H9 (cell line): ENCODE data around the gene DCHS2. TPM values are rescaled to one million over a fixed set of nuclear protein-coding genes. Genes with fewer than 3 reads are reported as not detected.

ENCODE experiments used
- DNase-seq: peaks from one replicate; pipeline ENCODE4 v3.0.0-alpha.2; 2017
- H2AFZ ChIP-seq: one replicate; pipeline ENCODE4 v1.6.1; 2013; ENCODE audit warnings: mild to moderate bottlenecking, low read length, control low read depth, moderate library complexity
- H2AK5ac ChIP-seq: 2 replicates; pipeline ENCODE4 v1.6.1; 2013; ENCODE audit warnings: low read length, control low read depth, mixed read lengths; ENCODE audit not compliant: insufficient read length
- H2BK120ac ChIP-seq: one replicate; pipeline ENCODE4 v1.6.1; 2013; ENCODE audit warnings: low read depth, mild to moderate bottlenecking, low read length, control low read depth, inconsistent platforms; ENCODE audit not compliant: poor library complexity, severe bottlenecking
- H2BK12ac ChIP-seq: 2 replicates; pipeline ENCODE4 v1.6.1; 2013; ENCODE audit warnings: low read length, control low read depth, mixed read lengths, low read depth; ENCODE audit not compliant: insufficient read length
- H2BK15ac ChIP-seq: 2 replicates; pipeline ENCODE4 v1.6.1; 2013; ENCODE audit warnings: low read depth, low read length, control low read depth
- H2BK20ac ChIP-seq: one replicate; pipeline ENCODE4 v1.6.1; 2013; ENCODE audit warnings: low read depth, mild to moderate bottlenecking, low read length, control low read depth, inconsistent platforms; ENCODE audit not compliant: poor library complexity, severe bottlenecking
- H2BK5ac ChIP-seq: 2 replicates; pipeline ENCODE4 v1.6.1; 2013; ENCODE audit warnings: low read length, control low read depth, mixed read lengths; ENCODE audit not compliant: insufficient read length
- H3K14ac ChIP-seq: 2 replicates; pipeline ENCODE4 v1.6.1; 2013; ENCODE audit warnings: low read length, control low read depth; ENCODE audit not compliant: insufficient read depth
- H3K18ac ChIP-seq: 2 replicates; pipeline ENCODE4 v1.6.1; 2013; ENCODE audit warnings: low read depth, mild to moderate bottlenecking, mixed read lengths, low read length, control low read depth; ENCODE audit not compliant: insufficient read length
- H3K23ac ChIP-seq: 2 replicates; pipeline ENCODE4 v1.6.1; 2013; ENCODE audit warnings: low read length, control low read depth, mixed read lengths, low read depth; ENCODE audit not compliant: insufficient read length
- H3K23me2 ChIP-seq: 2 replicates; pipeline ENCODE4 v1.6.1; 2013; ENCODE audit warnings: low read depth, mild to moderate bottlenecking, mixed read lengths, low read length, control low read depth; ENCODE audit not compliant: insufficient read length, poor library complexity, severe bottlenecking
- H3K27ac ChIP-seq: 2 replicates; pipeline ENCODE4 v1.5.1; 2013; ENCODE audit warnings: low read length, control low read depth, mixed read lengths, low read depth; ENCODE audit not compliant: insufficient read length
- H3K27me3 ChIP-seq: 2 replicates; pipeline ENCODE4 v1.6.1; 2013; ENCODE audit warnings: low read length, control low read depth, inconsistent platforms; ENCODE audit not compliant: insufficient read depth
- H3K4ac ChIP-seq: 2 replicates; pipeline ENCODE4 v1.6.1; 2013; ENCODE audit warnings: low read depth, mild to moderate bottlenecking, control low read depth, inconsistent platforms, low read length, moderate library complexity
- H3K4me1 ChIP-seq: 2 replicates; pipeline ENCODE4 v1.6.1; 2013; ENCODE audit warnings: low read length, control low read depth, inconsistent platforms; ENCODE audit not compliant: insufficient read depth
- H3K4me2 ChIP-seq: 2 replicates; pipeline ENCODE4 v1.6.1; 2013; ENCODE audit warnings: low read length, control low read depth, mixed read lengths; ENCODE audit not compliant: insufficient read length, insufficient read depth
- H3K56ac ChIP-seq: 2 replicates; pipeline ENCODE4 v1.6.1; 2013; ENCODE audit warnings: low read depth, mild to moderate bottlenecking, mixed read lengths, low read length, control low read depth; ENCODE audit not compliant: insufficient read length
- H3K79me1 ChIP-seq: 2 replicates; pipeline ENCODE4 v1.6.1; 2013; ENCODE audit warnings: low read depth, mild to moderate bottlenecking, moderate library complexity, low read length, control low read depth, inconsistent platforms; ENCODE audit not compliant: insufficient read depth, poor library complexity, severe bottlenecking
- H3K79me2 ChIP-seq: 2 replicates; pipeline ENCODE4 v1.6.1; 2013; ENCODE audit warnings: low read length, control low read depth, inconsistent platforms; ENCODE audit not compliant: insufficient read depth
- H3K9ac ChIP-seq: 2 replicates; pipeline ENCODE4 v1.6.1; 2013; ENCODE audit warnings: low read length, control low read depth, mixed read lengths; ENCODE audit not compliant: insufficient read length; ENCODE audit errors: extremely low read depth
- H3K9me3 ChIP-seq: one replicate; pipeline ENCODE4 v1.6.1; 2013; ENCODE audit warnings: low read depth, low read length, inconsistent platforms; ENCODE audit not compliant: control insufficient read depth
- H3T11ph ChIP-seq: one replicate; pipeline ENCODE4 v1.6.1; 2013; ENCODE audit warnings: mild to moderate bottlenecking, low read length, control low read depth, inconsistent platforms
- H4K20me1 ChIP-seq: one replicate; pipeline ENCODE4 v1.6.1; 2013; ENCODE audit not compliant: control insufficient read depth, insufficient read length, insufficient read depth
- H4K5ac ChIP-seq: 2 replicates; pipeline ENCODE4 v1.6.1; 2013; ENCODE audit warnings: low read depth, mild to moderate bottlenecking, mixed read lengths, low read length, control low read depth; ENCODE audit not compliant: insufficient read length
- H4K8ac ChIP-seq: replicated peaks from 2 replicates; pipeline ENCODE4 v1.6.1; 2013; ENCODE audit warnings: low read length, control low read depth, mixed read lengths, low read depth; ENCODE audit not compliant: insufficient read length
- H4K91ac ChIP-seq: 2 replicates; pipeline ENCODE4 v1.6.1; 2013; ENCODE audit warnings: low read depth, mild to moderate bottlenecking, moderate library complexity, mixed read lengths, low read length, control low read depth; ENCODE audit not compliant: insufficient read length
- H3K27ac Mint-ChIP-seq, 3 experiments: 2 replicates in 2 of 3; 3 replicates in 1 of 3; pipeline ENCODE4 v1.8.0; 2020 to 2021; ENCODE audit warnings: mixed read lengths in 3 of 3, mild to moderate bottlenecking in 1 of 3, moderate library complexity in 1 of 3
- H3K27me3 Mint-ChIP-seq: 2 replicates; pipeline ENCODE4 v1.8.0; 2021; ENCODE audit warnings: low read depth, mild to moderate bottlenecking, moderate library complexity, mixed read lengths
- H3K36me3 Mint-ChIP-seq, 3 experiments: 2 replicates in 2 of 3; 3 replicates in 1 of 3; pipeline ENCODE4 v1.8.0; 2020 to 2021; ENCODE audit warnings: low read depth in 3 of 3, mixed read lengths in 3 of 3; ENCODE audit not compliant: insufficient read depth in 1 of 3
- H3K4me1 Mint-ChIP-seq, 2 experiments: 2 replicates each; pipeline ENCODE4 v1.8.0; 2020; ENCODE audit warnings: mixed read lengths in 2 of 2
- H3K4me3 Mint-ChIP-seq, 2 experiments: 2 replicates in 1 of 2; 3 replicates in 1 of 2; pipeline ENCODE4 v1.8.0; 2020 to 2021; ENCODE audit warnings: mild to moderate bottlenecking in 2 of 2, mixed read lengths in 2 of 2, moderate library complexity in 1 of 2
- H3K9me3 Mint-ChIP-seq, 2 experiments: 2 replicates in 1 of 2; 3 replicates in 1 of 2; pipeline ENCODE4 v1.8.0; 2020; ENCODE audit warnings: mild to moderate bottlenecking in 2 of 2, mixed read lengths in 2 of 2, moderate library complexity in 1 of 2
- CTCF ChIP-seq: fragments of 200-600 bp; sonication (generic); conservative IDR thresholded peaks from 3 replicates; pipeline ENCODE4 v1.8.0; 2021; ENCODE audit warnings: antibody characterized with exemption, mild to moderate bottlenecking
- WGBS: extraction: QIAGEN DNeasy Blood & Tissue Kit; methylation state at CpG from one replicate; pipeline ENCODE4 v1.1.7; 2013; ENCODE audit warnings: missing lambda C conversion rate, low lambda C conversion rate, mixed read lengths; ENCODE audit not compliant: insufficient read length; ENCODE audit errors: extremely low coverage; 5-methylcytosine and 5-hydroxymethylcytosine counted together
- total RNA-seq: library from RNA; stranded (reverse); gene quantifications from 2 replicates; pipeline ENCODE4 v1.2.1, GENCODE V29; 2021

DCHS2 gene
- total RNA-seq, 1 experiment from 2014 or later = 0.57 TPM

GRCh38 chr4:154507156-154507555, 15.6 kb upstream of the DCHS2 start:
- WGBS = no CpG with 5 or more reads among the region's 3 CpGs
- H3K9me3 Mint-ChIP-seq = no peaks in the 10 kb centered on the region
- H3K79me1 ChIP-seq = no peaks in the 10 kb centered on the region

More at GRCh38 chr4:154507156-154507555, 15.6 kb upstream of the DCHS2 start:
- no peak overlapping the region for H3K4me2 ChIP-seq
- no peak overlapping the region for H3K9ac ChIP-seq
- H3K79me2 ChIP-seq = no peaks in the 10 kb centered on the region
- Mint-ChIP-seq H3K36me3 (no peaks in the 10 kb centered on the region), H3K27me3 (peaks cover 2% of the 10 kb centered on the region; the same call in 1 of the 2 replicates), H3K27ac (no peak overlapping the region), H3K4me1 (peaks cover 6 to 9% of the 10 kb centered on the region in 2 experiments), H3K4me3 (no peak overlapping the region)
- H3K27me3 ChIP-seq = no peaks in the 10 kb centered on the region
- no peak overlapping the region for H4K91ac ChIP-seq
- no peaks in the 10 kb centered on the region for H3K9me3 ChIP-seq
- H3K56ac ChIP-seq = no peak overlapping the region
- no peak overlapping the region for H2BK15ac ChIP-seq
- DNase-seq = no peak
- no peak for TF ChIP-seq CTCF
- no peaks in the 10 kb centered on the region; the same call in 1 of the 2 replicates for H3K4me1 ChIP-seq
- H3K23ac ChIP-seq = no peak overlapping the region
- no peak overlapping the region for H2BK120ac ChIP-seq
- no peak overlapping the region for H3K14ac ChIP-seq
- H3K18ac ChIP-seq = no peak overlapping the region
- no peak overlapping the region for H4K5ac ChIP-seq
- no peaks in the 10 kb centered on the region for H4K20me1 ChIP-seq
- H4K8ac ChIP-seq = no peak overlapping the region
- no peaks in the 10 kb centered on the region for H3K23me2 ChIP-seq
- H3K27ac ChIP-seq = no peak overlapping the region
- no peak overlapping the region for H2AFZ ChIP-seq
- H2AK5ac ChIP-seq = no peak overlapping the region
- H3T11ph ChIP-seq = no peak overlapping the region
- no peak overlapping the region for H3K4ac ChIP-seq
- no peak overlapping the region for H2BK12ac ChIP-seq
- no peak overlapping the region for H2BK20ac ChIP-seq
- H2BK5ac ChIP-seq = no peak overlapping the region
